ENCODE data around the gene TESMIN.

Gene TESMIN

GRCh38 chr11:68773521-68774193 is 22.3 kb upstream of the TESMIN start:
- DNase-seq (ENCODE audit: low spot score): no peak
- in situ Hi-C loops (cut with MboI; ENCODE audit: low sequenced_read_pairs, unreplicated experiment): no loop called here
- no peak for TF ChIP-seq CTCF (IDR thresholded peaks at IDR 0.05; ENCODE audit: borderline replicate concordance, control extremely low read depth, extremely low read depth, insufficient read depth, missing control alignments)

DNA sequence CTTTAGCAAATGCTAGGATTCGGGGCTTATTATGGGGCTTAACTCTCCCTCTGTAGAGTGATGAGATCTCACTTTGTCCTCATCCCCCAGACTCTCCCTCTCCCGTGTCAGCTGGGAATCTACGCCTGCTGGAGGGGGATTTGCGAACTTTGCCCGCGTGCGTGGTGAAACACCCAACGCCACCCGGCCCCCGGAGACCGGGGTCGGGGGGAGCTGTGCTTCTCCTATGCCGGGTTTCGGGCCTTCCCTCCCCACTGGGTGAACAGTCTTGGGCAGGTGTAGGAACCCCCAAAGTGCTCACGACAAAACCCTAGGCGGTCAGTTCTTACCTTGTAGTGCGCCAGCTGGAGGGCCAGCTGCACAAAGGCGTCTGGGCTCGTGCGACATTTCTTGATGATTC is 21.6 kb upstream of the TESMIN start:
- DNase-seq (ENCODE audit: low spot score): no peak
- in situ Hi-C loops (cut with MboI; ENCODE audit: low sequenced_read_pairs, unreplicated experiment): no loop called here
- TF ChIP-seq CTCF (IDR thresholded peaks at IDR 0.05; ENCODE audit: borderline replicate concordance, control extremely low read depth, extremely low read depth, insufficient read depth, missing control alignments): no peak

GRCh38 chr11:68770781-68771180 is 19.5 kb upstream of the TESMIN start:
- in situ Hi-C loops (cut with MboI; ENCODE audit: low sequenced_read_pairs, unreplicated experiment): no loop called here
- DNase-seq (ENCODE audit: low spot score): no peak
- TF ChIP-seq CTCF (IDR thresholded peaks at IDR 0.05; ENCODE audit: borderline replicate concordance, control extremely low read depth, extremely low read depth, insufficient read depth, missing control alignments): no peak

GRCh38 chr11:68767672-68768071 is 16.4 kb upstream of the TESMIN start:
- in situ Hi-C loops (cut with MboI; ENCODE audit: low sequenced_read_pairs, unreplicated experiment): no loop called here
- TF ChIP-seq CTCF (IDR thresholded peaks at IDR 0.05; ENCODE audit: borderline replicate concordance, control extremely low read depth, extremely low read depth, insufficient read depth, missing control alignments): no peak
- no peak for DNase-seq (ENCODE audit: low spot score)

- in situ Hi-C loops (cut with MboI; ENCODE audit: low sequenced_read_pairs, unreplicated experiment): no loop called here
- no peak for TF ChIP-seq CTCF (IDR thresholded peaks at IDR 0.05; ENCODE audit: borderline replicate concordance, control extremely low read depth, extremely low read depth, insufficient read depth, missing control alignments)
- DNase-seq (ENCODE audit: low spot score): no peak
Observed at GRCh38 chr11:68766786-68767185, 15.5 kb upstream of the TESMIN start.

DNA sequence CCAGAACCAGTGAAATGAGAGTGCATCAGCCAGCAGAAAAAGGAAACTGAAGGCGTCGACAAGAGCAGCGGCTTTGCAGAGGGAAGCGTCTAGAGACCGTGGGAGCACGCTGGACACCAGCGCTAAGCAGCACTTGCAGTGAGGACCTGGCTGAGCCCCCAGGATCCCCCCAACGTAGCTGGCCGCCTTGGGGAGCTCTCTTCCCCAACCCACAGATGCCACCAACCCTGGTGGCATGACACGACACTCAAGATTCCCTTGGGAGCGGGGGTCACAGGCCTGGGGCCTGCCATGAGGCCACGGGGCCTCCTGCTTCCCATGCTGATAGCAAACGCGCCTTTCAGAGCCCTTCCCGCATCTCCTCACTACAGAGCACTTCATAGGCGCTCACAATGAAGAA is 13.4 kb upstream of the TESMIN start:
- no peak for DNase-seq (ENCODE audit: low spot score)
- in situ Hi-C loops (cut with MboI; ENCODE audit: low sequenced_read_pairs, unreplicated experiment): no loop called here
- TF ChIP-seq CTCF (IDR thresholded peaks at IDR 0.05; ENCODE audit: borderline replicate concordance, control extremely low read depth, extremely low read depth, insufficient read depth, missing control alignments): no peak

Measured in GM13976 (cell line).